ENCODE measurements around the gene CCDC97.

DNA sequence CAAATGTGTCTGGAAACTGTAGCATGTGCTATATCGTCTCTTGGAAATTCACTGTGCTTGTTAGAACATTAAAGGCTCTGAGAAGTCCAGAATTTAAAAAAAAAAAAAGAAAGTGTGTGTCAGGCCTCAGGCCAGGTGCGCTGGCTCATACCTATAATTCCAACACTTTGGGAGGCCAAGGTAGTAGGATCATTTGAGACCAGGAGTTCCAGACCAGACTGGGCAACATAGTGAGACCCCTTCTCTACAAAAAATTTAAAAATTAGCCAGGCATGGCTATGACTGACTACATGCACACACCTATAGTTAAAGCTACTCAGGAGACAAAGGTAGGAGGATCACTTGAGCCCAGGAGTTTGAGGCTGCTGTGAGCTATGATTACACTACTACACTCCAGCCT is 40.9 kb upstream of the CCDC97 start:
- TF ChIP-seq POLR2A (IDR thresholded peaks at IDR 0.05) (no peak), POLR2AphosphoS5 (IDR thresholded peaks at IDR 0.05) (no peak)
- TF ChIP-seq, protein P1, sequence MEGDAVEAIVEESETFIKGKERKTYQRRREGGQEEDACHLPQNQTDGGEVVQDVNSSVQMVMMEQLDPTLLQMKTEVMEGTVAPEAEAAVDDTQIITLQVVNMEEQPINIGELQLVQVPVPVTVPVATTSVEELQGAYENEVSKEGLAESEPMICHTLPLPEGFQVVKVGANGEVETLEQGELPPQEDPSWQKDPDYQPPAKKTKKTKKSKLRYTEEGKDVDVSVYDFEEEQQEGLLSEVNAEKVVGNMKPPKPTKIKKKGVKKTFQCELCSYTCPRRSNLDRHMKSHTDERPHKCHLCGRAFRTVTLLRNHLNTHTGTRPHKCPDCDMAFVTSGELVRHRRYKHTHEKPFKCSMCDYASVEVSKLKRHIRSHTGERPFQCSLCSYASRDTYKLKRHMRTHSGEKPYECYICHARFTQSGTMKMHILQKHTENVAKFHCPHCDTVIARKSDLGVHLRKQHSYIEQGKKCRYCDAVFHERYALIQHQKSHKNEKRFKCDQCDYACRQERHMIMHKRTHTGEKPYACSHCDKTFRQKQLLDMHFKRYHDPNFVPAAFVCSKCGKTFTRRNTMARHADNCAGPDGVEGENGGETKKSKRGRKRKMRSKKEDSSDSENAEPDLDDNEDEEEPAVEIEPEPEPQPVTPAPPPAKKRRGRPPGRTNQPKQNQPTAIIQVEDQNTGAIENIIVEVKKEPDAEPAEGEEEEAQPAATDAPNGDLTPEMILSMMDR (IDR thresholded peaks at IDR 0.05): no peak

Data from sigmoid colon (tissue), 4 donors.